SU-DHL-6 (cell line): Measurements from ENCODE around the gene SNN.

ENCODE experiments used
- CTCF ChIP-seq: fragments of 200-600 bp; sonication (generic); IDR thresholded peaks from one replicate; pipeline ENCODE4 v1.5.1; 2017; ENCODE audit warnings: antibody characterized with exemption, mild to moderate bottlenecking, low read length, moderate library complexity; ENCODE audit not compliant: insufficient read depth, poor library complexity, severe bottlenecking
- EZH2phosphoT487 ChIP-seq: fragments of 200-600 bp; sonication (generic), shearing (Covaris generic); conservative IDR thresholded peaks from 2 replicates; pipeline ENCODE4 v1.6.1; 2018; ENCODE audit warnings: mild to moderate bottlenecking, antibody characterized with exemption, low read length, moderate library complexity, mixed read lengths

- TF ChIP-seq CTCF: no peak
- TF ChIP-seq EZH2phosphoT487: no peak
Measured at GRCh38 chr16:11619327-11619851, 48.9 kb upstream of the SNN start.
